ENCODE measurements around the gene CREBBP. TPM values are rescaled to one million over a fixed set of nuclear protein-coding genes. Genes with fewer than 3 reads are reported as not detected.

CREBBP gene
- 14.0 to 21.8 TPM (median 17.7 TPM) in 5 replicates for total RNA-seq (2022; extraction: Qiagen RNA extraction; ENCODE audit: low read depth)

GRCh38 chr16:3880623-3881498 lies at the start of gene CREBBP:
Gene CREBBP, minus strand, starts transcription at chr16:3880713. Its CDS starts 797 bp downstream, at chr16:3879916.

GRCh38 chr16:3717235-3718018 lies 163.1 kb downstream of the CREBBP start, which contains the start of gene TRAP1:
Gene TRAP1, minus strand, starts transcription at chr16:3717524. Its CDS starts 16 bp downstream, at chr16:3717508.

Other genes starting within 250 kb of the CREBBP start
- 0.90 to 4.3 TPM (median 4.2 TPM) in 5 replicates for gene DNASE1, start 226.0 kb downstream of the CREBBP start, total RNA-seq (2022; extraction: Qiagen RNA extraction; ENCODE audit: low read depth)
- gene TRAP1, start 163.2 kb downstream of the CREBBP start, total RNA-seq (2022; extraction: Qiagen RNA extraction; ENCODE audit: low read depth), result 98.4 to 147 TPM (median 136 TPM) in 5 replicates
- 5.5 to 8.7 TPM (median 8.0 TPM) in 5 replicates for gene ADCY9, start 235.7 kb upstream of the CREBBP start, total RNA-seq (2022; extraction: Qiagen RNA extraction; ENCODE audit: low read depth)

All from A549 treated with ZK216348 at 1 μM for 4 hours (cell line).